ENCODE results near the gene ZNF263. TPM values are rescaled to one million over a fixed set of nuclear protein-coding genes. Genes with fewer than 3 reads are reported as not detected.

Gene ZNF263
- total and polyA plus RNA-seq, 12 donors, result 18.5 to 84.0 (median 31.6) TPM

- H3K4me1 ChIP-seq (replicated peaks in 1 of 2), result no peaks in the 10 kb centered on the region
- no peaks in the 10 kb centered on the region for H3K9me3 ChIP-seq (replicated peaks in 1 of 3)
- no peak for DNase-seq
- TF ChIP-seq POLR2A (IDR thresholded peaks at IDR 0.05), result no peak
- TF ChIP-seq, protein P1, sequence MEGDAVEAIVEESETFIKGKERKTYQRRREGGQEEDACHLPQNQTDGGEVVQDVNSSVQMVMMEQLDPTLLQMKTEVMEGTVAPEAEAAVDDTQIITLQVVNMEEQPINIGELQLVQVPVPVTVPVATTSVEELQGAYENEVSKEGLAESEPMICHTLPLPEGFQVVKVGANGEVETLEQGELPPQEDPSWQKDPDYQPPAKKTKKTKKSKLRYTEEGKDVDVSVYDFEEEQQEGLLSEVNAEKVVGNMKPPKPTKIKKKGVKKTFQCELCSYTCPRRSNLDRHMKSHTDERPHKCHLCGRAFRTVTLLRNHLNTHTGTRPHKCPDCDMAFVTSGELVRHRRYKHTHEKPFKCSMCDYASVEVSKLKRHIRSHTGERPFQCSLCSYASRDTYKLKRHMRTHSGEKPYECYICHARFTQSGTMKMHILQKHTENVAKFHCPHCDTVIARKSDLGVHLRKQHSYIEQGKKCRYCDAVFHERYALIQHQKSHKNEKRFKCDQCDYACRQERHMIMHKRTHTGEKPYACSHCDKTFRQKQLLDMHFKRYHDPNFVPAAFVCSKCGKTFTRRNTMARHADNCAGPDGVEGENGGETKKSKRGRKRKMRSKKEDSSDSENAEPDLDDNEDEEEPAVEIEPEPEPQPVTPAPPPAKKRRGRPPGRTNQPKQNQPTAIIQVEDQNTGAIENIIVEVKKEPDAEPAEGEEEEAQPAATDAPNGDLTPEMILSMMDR (IDR thresholded peaks at IDR 0.05), result no peak
- intact Hi-C loops (cut with DNase I), result no loop called here
- WGBS, 4 donors, result 43 to 51% (median 47%) methylated on average over 3 to 35 of the region's 35 CpGs
- H3K27me3 ChIP-seq, result peaks cover 7% of the 10 kb centered on the region
- H3K4me3 ChIP-seq, result no peak overlapping the region
- no peaks in the 10 kb centered on the region for H3K36me3 ChIP-seq (replicated peaks in 1 of 2)
- H3K27ac ChIP-seq, result no peak overlapping the region
Observed at GRCh38 chr16:3254309-3254708, 29.0 kb upstream of the ZNF263 start.

- Histone ChIP-seq H3K27ac (peak within 1 kb of the TSS in 1 of 5 donors; percentile 50), H3K4me1 (replicated peaks in 1 of 2) (no peaks in the 10 kb centered on the region), H3K27me3 (peaks cover 7% of the 10 kb centered on the region), H3K36me3 (replicated peaks in 1 of 2) (no peaks in the 10 kb centered on the region), H3K4me3 (peak within 1 kb of the TSS in 1 of 4 donors; percentile 44), H3K9me3 (replicated peaks in 1 of 3) (no peaks in the 10 kb centered on the region)
- WGBS, 4 donors, result 57 to 78% (median 70%) methylated on average over 5 to 14 of the region's 14 CpGs
- intact Hi-C loops (cut with DNase I), result no loop called here
- DNase-seq, result peak in 3 of 7 donors; percentile 28 to 33 (median 29)
- TF ChIP-seq, protein P1 (IDR thresholded peaks at IDR 0.05), result no peak
- no peak for TF ChIP-seq POLR2A (IDR thresholded peaks at IDR 0.05)
Observed at GRCh38 chr16:3256146-3256865, 27.0 kb upstream of the ZNF263 start, which contains the start of gene MEFV. Gene MEFV (minus strand): TSS chr16:3256633. CDS start chr16:3256587, 46 bp downstream.

DNA sequence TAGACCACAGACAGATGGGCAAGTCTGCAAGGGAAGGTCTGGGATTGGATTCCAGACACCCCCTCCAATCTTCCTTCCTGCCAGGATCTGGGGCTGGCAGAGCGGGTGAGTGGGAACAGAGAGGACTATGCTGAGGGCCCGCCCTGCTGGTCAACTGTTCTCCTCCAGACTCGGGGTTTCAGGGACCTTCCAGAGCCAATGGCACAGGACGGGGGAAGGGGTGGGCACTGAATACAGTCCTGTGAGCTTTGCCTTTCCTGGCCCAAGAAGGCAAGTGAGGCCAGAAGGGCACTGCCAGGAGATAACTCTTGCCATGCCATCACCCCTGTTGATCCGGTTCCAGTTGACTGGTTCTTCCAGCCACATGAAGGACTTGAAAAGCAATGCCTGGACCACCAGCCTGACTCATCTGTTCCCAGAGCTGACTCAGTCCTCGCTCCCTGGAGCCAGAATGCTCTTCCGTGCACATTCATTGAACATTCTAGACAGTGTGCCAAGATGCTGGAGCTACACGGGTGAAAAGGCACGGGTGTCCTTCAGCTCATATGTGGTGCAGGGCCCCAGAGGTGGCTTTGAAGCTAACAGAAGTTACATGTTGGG lies 26.3 kb upstream of the ZNF263 start:
- no peaks in the 10 kb centered on the region for H3K4me1 ChIP-seq (replicated peaks in 1 of 2)
- H3K27me3 ChIP-seq, result peaks cover 7% of the 10 kb centered on the region
- no peaks in the 10 kb centered on the region for H3K9me3 ChIP-seq (replicated peaks in 1 of 3)
- 57 to 93% (median 61%) methylated on average over 3 to 9 of the region's 9 CpGs for WGBS, 4 donors
- H3K36me3 ChIP-seq (replicated peaks in 1 of 2), result no peaks in the 10 kb centered on the region
- H3K4me3 ChIP-seq, result peak overlapping the region in 1 of 4 donors; percentile 44
- peak overlapping the region in 1 of 5 donors; percentile 50 for H3K27ac ChIP-seq
- intact Hi-C loops (cut with DNase I), result no loop called here
- no peak for DNase-seq
- TF ChIP-seq, protein P1 (IDR thresholded peaks at IDR 0.05), result no peak
- TF ChIP-seq POLR2A (IDR thresholded peaks at IDR 0.05), result no peak

DNA sequence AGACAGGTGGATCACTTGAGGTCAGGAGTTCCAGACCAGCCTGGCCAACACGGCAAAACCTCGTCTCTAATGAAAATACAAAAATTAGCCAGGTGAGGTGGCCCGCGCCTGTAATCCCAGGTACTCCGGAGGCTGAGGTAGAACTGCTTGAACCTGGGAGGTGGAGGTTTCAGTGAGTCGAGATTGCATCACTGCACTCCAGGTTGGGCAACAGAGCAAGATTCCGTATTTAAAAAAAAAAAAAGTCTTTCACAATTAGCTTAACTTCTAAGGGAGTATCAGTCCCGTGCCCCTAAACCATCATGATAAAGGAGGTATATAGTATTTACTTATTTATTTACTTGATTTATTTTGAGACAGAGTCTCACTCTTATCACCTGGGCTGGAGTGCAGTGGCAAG lies 23.5 kb upstream of the ZNF263 start:
- no peak for TF ChIP-seq POLR2A (IDR thresholded peaks at IDR 0.05)
- TF ChIP-seq, protein P1 (IDR thresholded peaks at IDR 0.05), result no peak
- Histone ChIP-seq H3K27me3 (peaks cover 3% of the 10 kb centered on the region), H3K27ac (no peak overlapping the region), H3K9me3 (replicated peaks in 1 of 3) (no peaks in the 10 kb centered on the region), H3K4me1 (replicated peaks in 1 of 2) (peaks cover 0 to 2% of the 10 kb centered on the region in 2 donors), H3K4me3 (no peak overlapping the region), H3K36me3 (replicated peaks in 1 of 2) (no peaks in the 10 kb centered on the region)
- no peak for DNase-seq
- 73 to 82% (median 75%) methylated on average over 8 of the region's 8 CpGs for WGBS, 4 donors
- intact Hi-C loops (cut with DNase I), result loop anchor here in 1 of 2 donors (10.0 kb wide), 1 partner anchor 235 kb away; the partner anchor contains the start of gene C16orf90
